HG02938 (cell line): ENCODE data around the gene GMPS.

ENCODE experiments used
- ATAC-seq: cut with Tn5 transposase; IDR thresholded peaks from one replicate; pipeline ENCODE4 v1.9.1; 2021; ENCODE audit warnings: mild to moderate bottlenecking, moderate library complexity; ENCODE audit not compliant: unreplicated experiment

GMPS gene

GRCh38 chr3:155989536-155989935 lies 119.1 kb downstream of the GMPS start:
- ATAC-seq = no peak

- no peak for ATAC-seq
Observed at GRCh38 chr3:155991212-155991611, 120.8 kb downstream of the GMPS start.

GRCh38 chr3:155991847-155992246 lies 121.4 kb downstream of the GMPS start:
- ATAC-seq = no peak
